ENCODE results near the gene KIF26A. TPM values are rescaled to one million over a fixed set of nuclear protein-coding genes. Genes with fewer than 3 reads are reported as not detected.

Gene KIF26A
- total RNA-seq, 1 donor from 2014 or later, result 1.4 TPM

- Histone ChIP-seq H3K4me3 (ENCODE audit: insufficient read depth, low read depth, low read length) (no peak overlapping the region), H3K9ac (ENCODE audit: low read length) (no peak overlapping the region), H3K27me3 (ENCODE audit: insufficient read depth, low read length) (peaks cover 2% of the 10 kb centered on the region), H3K79me2 (ENCODE audit: insufficient read depth, low read length) (no peaks in the 10 kb centered on the region), H3K4me2 (ENCODE audit: low read length) (no peak overlapping the region), H3K9me3 (ENCODE audit: insufficient read depth, low read depth, low read length) (no peaks in the 10 kb centered on the region), H3K27ac (ENCODE audit: low read depth, low read length) (no peak overlapping the region), H3K36me3 (ENCODE audit: insufficient read depth, low read length) (no peaks in the 10 kb centered on the region), H4K20me1 (ENCODE audit: insufficient read depth, low read length) (no peaks in the 10 kb centered on the region), H2AFZ (ENCODE audit: low read depth, low read length) (no peak overlapping the region), H3K4me1 (ENCODE audit: insufficient read depth, low read length) (no peaks in the 10 kb centered on the region)
- Mint-ChIP-seq H3K4me1 (ENCODE audit: low read depth, unreplicated experiment) (no peaks in the 10 kb centered on the region), H3K27me3 (ENCODE audit: low read depth, unreplicated experiment) (peaks cover 24% of the 10 kb centered on the region), H3K9me3 (ENCODE audit: unreplicated experiment) (no peaks in the 10 kb centered on the region), H3K36me3 (ENCODE audit: low read depth, unreplicated experiment) (no peaks in the 10 kb centered on the region), H3K27ac (ENCODE audit: unreplicated experiment) (no peak overlapping the region), H3K4me3 (ENCODE audit: unreplicated experiment) (no peak overlapping the region)
- FAIRE-seq (no peak), DNase-seq (ENCODE audit: low read depth) (no peak)
- TF ChIP-seq CTCF (IDR thresholded peaks at IDR 0.05; ENCODE audit: insufficient read depth, low read depth, low read length) (no peak), EZH2 (IDR thresholded peaks at IDR 0.05; ENCODE audit: insufficient read depth, low read length) (no peak)
Measured at GRCh38 chr14:104091061-104091926, 47.1 kb upstream of the KIF26A start.

- no peaks in the 10 kb centered on the region for H3K79me2 ChIP-seq (ENCODE audit: insufficient read depth, low read length)
- no peak overlapping the region for H3K27ac ChIP-seq (ENCODE audit: low read depth, low read length)
- no peaks in the 10 kb centered on the region for H3K27me3 ChIP-seq (ENCODE audit: insufficient read depth, low read length)
- no peaks in the 10 kb centered on the region for H3K4me1 ChIP-seq (ENCODE audit: insufficient read depth, low read length)
- TF ChIP-seq CTCF (IDR thresholded peaks at IDR 0.05; ENCODE audit: insufficient read depth, low read depth, low read length), result no peak
- no peak for TF ChIP-seq EZH2 (IDR thresholded peaks at IDR 0.05; ENCODE audit: insufficient read depth, low read length)
- H3K9me3 ChIP-seq (ENCODE audit: insufficient read depth, low read depth, low read length), result no peaks in the 10 kb centered on the region
- Mint-ChIP-seq H3K36me3 (ENCODE audit: low read depth, unreplicated experiment) (no peaks in the 10 kb centered on the region), H3K27ac (ENCODE audit: unreplicated experiment) (no peak overlapping the region), H3K4me3 (ENCODE audit: unreplicated experiment) (no peak overlapping the region), H3K4me1 (ENCODE audit: low read depth, unreplicated experiment) (no peaks in the 10 kb centered on the region), H3K9me3 (ENCODE audit: unreplicated experiment) (no peaks in the 10 kb centered on the region), H3K27me3 (ENCODE audit: low read depth, unreplicated experiment) (peaks cover 22% of the 10 kb centered on the region)
- no peak overlapping the region for H3K4me3 ChIP-seq (ENCODE audit: insufficient read depth, low read depth, low read length)
- H3K9ac ChIP-seq (ENCODE audit: low read length), result no peak overlapping the region
- H3K36me3 ChIP-seq (ENCODE audit: insufficient read depth, low read length), result no peaks in the 10 kb centered on the region
- DNase-seq (ENCODE audit: low read depth) (no peak), FAIRE-seq (no peak)
- H2AFZ ChIP-seq (ENCODE audit: low read depth, low read length), result no peak overlapping the region
- no peaks in the 10 kb centered on the region for H4K20me1 ChIP-seq (ENCODE audit: insufficient read depth, low read length)
- H3K4me2 ChIP-seq (ENCODE audit: low read length), result no peak overlapping the region
Measured at GRCh38 chr14:104091927-104092771, 46.2 kb upstream of the KIF26A start.

Data from astrocyte (in vitro differentiated cells and primary cell).